ENCODE results near the gene CDKN2A. TPM values are rescaled to one million over a fixed set of nuclear protein-coding genes. Genes with fewer than 3 reads are reported as not detected.
A peak's percentile ranks its signal among the peaks of the same experiment; 100 is the strongest.

CDKN2A gene
- total RNA-seq, 1 experiment from 2014 or later: 273 TPM

DNA sequence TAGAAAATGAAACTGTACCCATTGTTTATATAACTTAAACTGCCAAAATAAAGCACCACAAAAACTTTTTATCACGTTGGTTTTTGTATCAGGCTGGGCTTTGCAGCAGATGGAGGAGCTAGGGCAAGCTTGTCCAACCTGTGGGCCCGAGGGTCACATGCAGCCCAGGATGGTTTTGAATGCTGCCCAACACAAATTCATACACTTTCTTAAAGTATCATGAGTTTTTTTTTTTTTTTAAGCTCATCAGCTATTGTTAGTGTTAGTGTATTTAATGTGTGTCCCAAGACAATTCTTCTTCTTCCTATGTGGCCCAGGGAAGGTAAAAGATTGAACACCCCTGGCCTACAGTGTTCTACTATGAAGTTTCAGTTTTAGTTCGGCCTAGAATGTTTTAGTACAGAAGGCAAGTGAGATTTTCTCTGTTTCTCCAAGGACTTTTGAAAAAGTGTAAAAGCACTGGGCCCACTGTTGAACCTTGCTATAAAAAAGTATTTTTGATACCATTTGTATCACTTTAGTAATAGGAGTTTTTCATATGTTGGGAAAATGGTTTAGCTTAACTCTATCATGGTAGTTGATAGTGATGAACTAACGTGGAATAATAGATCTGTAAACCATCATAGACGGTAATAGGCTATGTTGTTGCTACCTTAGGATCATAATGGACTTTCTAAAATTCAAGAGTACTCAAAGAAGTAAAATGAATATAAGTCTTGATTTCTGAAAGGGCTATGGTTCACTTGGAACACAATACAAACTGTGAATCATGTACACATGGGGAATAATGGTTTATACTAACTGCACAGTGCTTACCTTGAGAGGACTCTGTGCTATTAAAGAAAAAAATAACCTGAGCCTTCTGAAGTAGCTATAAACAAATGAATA is 2.9 kb downstream of the CDKN2A start:
- Histone ChIP-seq H4K20me1 (ENCODE audit: low read length) (0 out of 2 replicates have a peak, but pooled peaks cover 4% of the 10 kb centered on the region), H3K9me3 (ENCODE audit: low read length) (no peaks in the 10 kb centered on the region), H3F3A (ENCODE audit: low read length, unreplicated experiment) (no peaks in the 10 kb centered on the region), H3K27ac (ENCODE audit: low read length) (peak overlapping the region; percentile 7), H3K36me3 (ENCODE audit: low read depth, low read length) (peaks cover 8% of the 10 kb centered on the region), H3K9me2 (replicated peaks; ENCODE audit: low read length) (no peaks in the 10 kb centered on the region), H3K4me3 (ENCODE audit: low read length) (peak overlapping the region; percentile 96), H3K9ac (ENCODE audit: low read length) (peak overlapping the region; percentile 99), H3K4me2 (ENCODE audit: low read length) (peak overlapping the region; percentile 94), H3K27me3 (ENCODE audit: low read length) (no peaks in the 10 kb centered on the region), H3K4me1 (ENCODE audit: insufficient read depth, low read length) (peaks cover 26% of the 10 kb centered on the region), H2AFZ (ENCODE audit: low read length) (no peak overlapping the region), H3K79me2 (ENCODE audit: low read length) (peaks cover 96% of the 10 kb centered on the region)
- TF ChIP-seq EZH2 (IDR thresholded peaks at IDR 0.05; ENCODE audit: low read length, unreplicated experiment) (no peak), EZH2phosphoT487 (IDR thresholded peaks at IDR 0.05; ENCODE audit: borderline replicate concordance, low read length) (no peak)
- TF ChIP-seq, protein P1, sequence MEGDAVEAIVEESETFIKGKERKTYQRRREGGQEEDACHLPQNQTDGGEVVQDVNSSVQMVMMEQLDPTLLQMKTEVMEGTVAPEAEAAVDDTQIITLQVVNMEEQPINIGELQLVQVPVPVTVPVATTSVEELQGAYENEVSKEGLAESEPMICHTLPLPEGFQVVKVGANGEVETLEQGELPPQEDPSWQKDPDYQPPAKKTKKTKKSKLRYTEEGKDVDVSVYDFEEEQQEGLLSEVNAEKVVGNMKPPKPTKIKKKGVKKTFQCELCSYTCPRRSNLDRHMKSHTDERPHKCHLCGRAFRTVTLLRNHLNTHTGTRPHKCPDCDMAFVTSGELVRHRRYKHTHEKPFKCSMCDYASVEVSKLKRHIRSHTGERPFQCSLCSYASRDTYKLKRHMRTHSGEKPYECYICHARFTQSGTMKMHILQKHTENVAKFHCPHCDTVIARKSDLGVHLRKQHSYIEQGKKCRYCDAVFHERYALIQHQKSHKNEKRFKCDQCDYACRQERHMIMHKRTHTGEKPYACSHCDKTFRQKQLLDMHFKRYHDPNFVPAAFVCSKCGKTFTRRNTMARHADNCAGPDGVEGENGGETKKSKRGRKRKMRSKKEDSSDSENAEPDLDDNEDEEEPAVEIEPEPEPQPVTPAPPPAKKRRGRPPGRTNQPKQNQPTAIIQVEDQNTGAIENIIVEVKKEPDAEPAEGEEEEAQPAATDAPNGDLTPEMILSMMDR (conservative IDR thresholded peaks at IDR 0.05; ENCODE audit: low read depth, low read length): no peak
- DNase-seq (no peak), ATAC-seq (no peak)
- no TSS peak for BruUV-seq (replicated peaks)
- ChIA-PET POLR2A (ENCODE audit: unreplicated experiment) (interaction anchor here (0.6 kb wide), 2 partner anchors 8 to 135 kb away, joined by 3 to 5 read pairs; no protein-coding TSS in a partner anchor), CTCF (no interaction called here)
- intact Hi-C loops (cut with micrococcal nuclease): loop anchor here (5.0 to 10.0 kb wide), 2 partner anchors 159 to 453 kb away; partner anchors contain the start of gene DMRTA1

DNA sequence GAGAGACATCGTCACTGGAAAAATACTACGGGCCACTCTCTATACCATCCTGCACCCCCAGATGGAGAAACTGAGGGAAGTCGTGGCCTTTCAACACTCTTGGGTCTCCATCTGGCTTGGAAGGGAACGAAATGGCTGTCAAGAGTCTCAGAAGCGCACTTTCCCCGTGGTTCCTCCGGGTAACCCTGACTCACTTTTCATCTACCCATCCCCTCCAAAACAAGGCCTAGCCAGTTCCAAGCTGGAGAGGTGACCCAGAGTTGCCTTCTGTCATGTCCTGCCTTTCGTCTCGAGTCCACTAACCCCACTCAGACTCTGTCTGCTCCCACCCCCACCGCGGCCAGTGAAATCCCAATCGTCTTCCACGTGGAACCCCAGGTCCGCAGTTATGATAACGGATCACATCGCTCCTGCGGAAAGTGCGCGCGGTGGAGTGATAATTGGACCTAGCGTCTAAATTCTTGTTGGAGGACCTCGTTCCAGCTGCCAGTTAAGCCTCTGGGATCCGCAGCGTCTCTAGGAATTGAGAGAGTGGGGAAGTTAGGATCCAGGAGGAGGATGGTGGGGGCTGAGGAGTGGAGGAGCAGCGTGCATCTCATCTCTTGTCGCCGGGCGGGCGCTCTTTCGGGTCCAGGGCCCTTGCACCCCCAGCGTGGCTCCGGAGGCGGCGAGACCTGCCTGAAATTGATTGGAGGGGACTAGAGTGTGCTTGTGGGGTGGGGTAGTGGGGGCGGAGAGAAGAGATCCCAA is 4.6 kb downstream of the CDKN2A start:
- ChIA-PET POLR2A (ENCODE audit: unreplicated experiment) (no interaction called here), CTCF (interaction anchor here (0.6 kb wide), 1 partner anchor 255 kb away, joined by 3 read pairs; no protein-coding TSS in a partner anchor)
- Histone ChIP-seq H3K79me2 (ENCODE audit: low read length) (peaks cover 94% of the 10 kb centered on the region), H3K4me1 (ENCODE audit: insufficient read depth, low read length) (peaks cover 22% of the 10 kb centered on the region), H3K9me2 (replicated peaks; ENCODE audit: low read length) (no peaks in the 10 kb centered on the region), H3K9ac (ENCODE audit: low read length) (no peak overlapping the region), H3K27me3 (ENCODE audit: low read length) (no peaks in the 10 kb centered on the region), H3K9me3 (ENCODE audit: low read length) (no peaks in the 10 kb centered on the region), H3F3A (ENCODE audit: low read length, unreplicated experiment) (no peaks in the 10 kb centered on the region), H3K27ac (ENCODE audit: low read length) (no peak overlapping the region), H3K36me3 (ENCODE audit: low read depth, low read length) (peaks cover 8% of the 10 kb centered on the region), H3K4me3 (ENCODE audit: low read length) (no peak overlapping the region), H2AFZ (ENCODE audit: low read length) (no peak overlapping the region), H4K20me1 (ENCODE audit: low read length) (0 out of 2 replicates have a peak, but pooled peaks cover 4% of the 10 kb centered on the region), H3K4me2 (ENCODE audit: low read length) (no peak overlapping the region)
- DNase-seq (no peak), ATAC-seq (no peak)
- TF ChIP-seq EZH2phosphoT487 (IDR thresholded peaks at IDR 0.05; ENCODE audit: borderline replicate concordance, low read length): no peak
- TF ChIP-seq, protein P1 (conservative IDR thresholded peaks at IDR 0.05; ENCODE audit: low read depth, low read length): no peak
- no peak for TF ChIP-seq EZH2 (IDR thresholded peaks at IDR 0.05; ENCODE audit: low read length, unreplicated experiment)
- intact Hi-C loops (cut with micrococcal nuclease): loop anchor here (5.0 to 10.0 kb wide), 2 partner anchors 157 to 455 kb away; partner anchors contain the start of gene DMRTA1
- BruUV-seq (replicated peaks): no TSS peak
